ENCODE results near the gene DOCK2.

The DOCK2 gene

DNA sequence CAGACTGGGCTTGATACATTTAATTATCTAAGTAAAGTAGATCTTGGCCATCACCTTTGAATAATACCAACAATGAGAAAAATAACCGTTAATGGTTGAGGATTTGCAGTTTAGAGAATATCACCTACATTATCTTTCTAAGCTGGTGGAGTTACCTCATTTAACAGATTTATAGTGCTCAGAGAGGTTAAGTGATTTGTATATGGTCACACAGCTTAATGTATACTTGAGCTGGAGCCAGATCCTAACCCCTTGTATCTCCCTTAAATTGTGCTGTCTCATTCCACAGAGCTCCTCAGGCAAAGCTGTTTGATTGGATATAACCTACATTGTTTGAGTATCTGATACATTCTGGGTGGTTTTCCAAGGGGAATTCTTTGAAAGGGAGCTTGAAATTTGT is 285.4 kb downstream of the DOCK2 start:
- Histone ChIP-seq H3K9ac (no peak overlapping the region), H2AFZ (ENCODE audit: low read depth) (no peak overlapping the region), H4K20me1 (ENCODE audit: insufficient read depth) (no peaks in the 10 kb centered on the region), H3K4me2 (no peak overlapping the region), H3K27me3 (ENCODE audit: insufficient read depth, low read depth) (no peaks in the 10 kb centered on the region), H3K27ac (no peak overlapping the region), H3K4me3 (IDR thresholded peaks at IDR 0.05; ENCODE audit: insufficient read depth, low read depth, low read length) (no peak overlapping the region), H3K36me3 (ENCODE audit: insufficient read depth) (no peaks in the 10 kb centered on the region), H3K79me2 (ENCODE audit: insufficient read depth, low read depth) (no peaks in the 10 kb centered on the region), H3K4me1 (ENCODE audit: low read depth, poor library complexity, severe bottlenecking) (no peaks in the 10 kb centered on the region)
- TF ChIP-seq, protein P1, sequence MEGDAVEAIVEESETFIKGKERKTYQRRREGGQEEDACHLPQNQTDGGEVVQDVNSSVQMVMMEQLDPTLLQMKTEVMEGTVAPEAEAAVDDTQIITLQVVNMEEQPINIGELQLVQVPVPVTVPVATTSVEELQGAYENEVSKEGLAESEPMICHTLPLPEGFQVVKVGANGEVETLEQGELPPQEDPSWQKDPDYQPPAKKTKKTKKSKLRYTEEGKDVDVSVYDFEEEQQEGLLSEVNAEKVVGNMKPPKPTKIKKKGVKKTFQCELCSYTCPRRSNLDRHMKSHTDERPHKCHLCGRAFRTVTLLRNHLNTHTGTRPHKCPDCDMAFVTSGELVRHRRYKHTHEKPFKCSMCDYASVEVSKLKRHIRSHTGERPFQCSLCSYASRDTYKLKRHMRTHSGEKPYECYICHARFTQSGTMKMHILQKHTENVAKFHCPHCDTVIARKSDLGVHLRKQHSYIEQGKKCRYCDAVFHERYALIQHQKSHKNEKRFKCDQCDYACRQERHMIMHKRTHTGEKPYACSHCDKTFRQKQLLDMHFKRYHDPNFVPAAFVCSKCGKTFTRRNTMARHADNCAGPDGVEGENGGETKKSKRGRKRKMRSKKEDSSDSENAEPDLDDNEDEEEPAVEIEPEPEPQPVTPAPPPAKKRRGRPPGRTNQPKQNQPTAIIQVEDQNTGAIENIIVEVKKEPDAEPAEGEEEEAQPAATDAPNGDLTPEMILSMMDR (conservative IDR thresholded peaks at IDR 0.05; ENCODE audit: low read depth, low read length): no peak

DNA sequence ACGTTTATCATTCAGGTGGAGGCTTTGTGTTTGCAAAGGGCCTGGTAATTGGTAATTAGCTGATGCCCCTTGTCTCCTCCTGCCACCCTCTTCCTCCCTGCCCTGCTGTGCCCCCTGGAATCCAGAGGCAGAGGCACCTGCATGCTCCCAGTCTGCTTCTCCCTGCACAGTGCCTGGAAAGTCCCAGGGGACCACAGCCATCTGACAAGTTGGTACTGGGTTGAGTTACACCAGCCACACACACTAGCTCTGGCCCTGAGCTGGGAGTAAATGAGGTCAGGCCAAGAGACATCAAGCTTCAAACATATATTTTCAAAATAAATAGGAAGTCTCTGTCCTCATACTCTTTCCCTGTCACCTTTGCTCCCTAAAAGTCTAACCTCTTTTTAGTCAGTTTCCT is 286.9 kb downstream of the DOCK2 start:
- Histone ChIP-seq H2AFZ (ENCODE audit: low read depth) (no peak overlapping the region), H3K4me1 (ENCODE audit: low read depth, poor library complexity, severe bottlenecking) (no peaks in the 10 kb centered on the region), H3K4me3 (IDR thresholded peaks at IDR 0.05; ENCODE audit: insufficient read depth, low read depth, low read length) (no peak overlapping the region), H4K20me1 (ENCODE audit: insufficient read depth) (no peaks in the 10 kb centered on the region), H3K79me2 (ENCODE audit: insufficient read depth, low read depth) (no peaks in the 10 kb centered on the region), H3K27me3 (ENCODE audit: insufficient read depth, low read depth) (no peaks in the 10 kb centered on the region), H3K36me3 (ENCODE audit: insufficient read depth) (no peaks in the 10 kb centered on the region), H3K4me2 (no peak overlapping the region), H3K27ac (no peak overlapping the region), H3K9ac (no peak overlapping the region)
- TF ChIP-seq, protein P1 (conservative IDR thresholded peaks at IDR 0.05; ENCODE audit: low read depth, low read length): no peak

DNA sequence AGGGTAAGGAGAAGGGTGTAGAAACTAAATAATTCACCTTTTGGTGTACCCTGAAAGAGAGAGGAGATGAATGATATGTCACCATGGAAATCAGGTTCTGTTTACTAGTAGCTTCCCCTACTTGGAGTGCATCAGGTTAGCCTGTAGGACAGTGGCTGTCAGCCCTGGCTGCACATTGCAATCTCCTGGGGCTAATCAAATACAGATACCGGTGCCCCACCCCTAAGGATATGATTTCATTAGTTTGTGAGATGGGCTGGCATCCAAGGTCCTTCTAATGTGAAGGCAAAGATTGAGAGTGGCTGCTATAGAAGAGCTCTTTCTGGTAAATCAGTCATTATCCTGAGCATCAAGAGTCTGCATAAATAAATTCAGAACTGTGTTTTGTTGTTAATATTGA is 296.1 kb downstream of the DOCK2 start:
- Histone ChIP-seq H3K27me3 (ENCODE audit: insufficient read depth, low read depth) (no peaks in the 10 kb centered on the region), H3K27ac (no peak overlapping the region), H3K4me3 (IDR thresholded peaks at IDR 0.05; ENCODE audit: insufficient read depth, low read depth, low read length) (no peak overlapping the region), H3K4me2 (no peak overlapping the region), H2AFZ (ENCODE audit: low read depth) (no peak overlapping the region), H3K9ac (no peak overlapping the region), H3K79me2 (ENCODE audit: insufficient read depth, low read depth) (no peaks in the 10 kb centered on the region), H4K20me1 (ENCODE audit: insufficient read depth) (no peaks in the 10 kb centered on the region), H3K36me3 (ENCODE audit: insufficient read depth) (no peaks in the 10 kb centered on the region), H3K4me1 (ENCODE audit: low read depth, poor library complexity, severe bottlenecking) (no peaks in the 10 kb centered on the region)
- TF ChIP-seq, protein P1 (conservative IDR thresholded peaks at IDR 0.05; ENCODE audit: low read depth, low read length): no peak

DNA sequence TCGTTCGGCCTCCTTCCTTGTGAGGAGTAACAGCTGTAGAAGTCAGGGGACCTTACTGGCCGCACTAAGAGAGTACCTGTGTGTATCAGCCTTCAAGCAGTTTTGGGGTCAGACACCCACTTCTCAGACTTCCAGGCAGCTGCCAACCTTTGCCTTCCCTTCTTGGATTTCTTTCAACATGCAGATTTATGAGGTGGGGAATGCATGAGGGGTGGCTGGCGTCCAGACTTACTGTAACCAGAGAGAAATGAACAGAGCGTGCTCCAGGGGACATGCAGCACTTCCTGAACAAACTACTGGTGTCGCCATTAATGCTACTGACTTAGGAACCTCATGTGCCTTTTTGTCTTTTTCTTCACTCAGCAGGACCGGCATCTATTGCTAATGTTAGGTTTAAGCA is 296.5 kb downstream of the DOCK2 start:
- Histone ChIP-seq H3K27ac (no peak overlapping the region), H4K20me1 (ENCODE audit: insufficient read depth) (no peaks in the 10 kb centered on the region), H3K36me3 (ENCODE audit: insufficient read depth) (no peaks in the 10 kb centered on the region), H3K9ac (no peak overlapping the region), H2AFZ (ENCODE audit: low read depth) (no peak overlapping the region), H3K4me3 (IDR thresholded peaks at IDR 0.05; ENCODE audit: insufficient read depth, low read depth, low read length) (no peak overlapping the region), H3K4me2 (no peak overlapping the region), H3K79me2 (ENCODE audit: insufficient read depth, low read depth) (no peaks in the 10 kb centered on the region), H3K27me3 (ENCODE audit: insufficient read depth, low read depth) (no peaks in the 10 kb centered on the region), H3K4me1 (ENCODE audit: low read depth, poor library complexity, severe bottlenecking) (no peaks in the 10 kb centered on the region)
- TF ChIP-seq, protein P1 (conservative IDR thresholded peaks at IDR 0.05; ENCODE audit: low read depth, low read length): no peak

DNA sequence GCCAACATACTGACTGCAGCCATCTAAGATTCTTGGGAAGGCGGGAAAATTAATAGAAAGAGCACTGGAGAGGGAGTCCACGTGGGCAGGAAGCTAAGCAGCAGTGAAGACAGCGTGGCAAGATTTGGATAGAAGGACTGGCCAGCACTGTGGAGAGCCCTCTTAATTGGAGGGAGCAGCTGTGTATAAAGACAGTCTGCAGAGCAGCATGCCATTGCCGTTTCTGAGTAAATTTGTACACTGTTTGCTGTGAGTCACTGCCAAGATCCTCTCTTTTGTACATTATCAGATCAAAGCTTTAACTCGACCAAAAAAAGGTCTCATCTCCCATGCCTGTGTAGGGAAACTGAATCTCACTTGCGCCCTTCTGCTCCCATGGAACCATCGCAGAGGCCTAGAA is 297.9 kb downstream of the DOCK2 start:
- Histone ChIP-seq H3K27me3 (ENCODE audit: insufficient read depth, low read depth) (no peaks in the 10 kb centered on the region), H3K4me1 (ENCODE audit: low read depth, poor library complexity, severe bottlenecking) (no peaks in the 10 kb centered on the region), H3K36me3 (ENCODE audit: insufficient read depth) (no peaks in the 10 kb centered on the region), H3K79me2 (ENCODE audit: insufficient read depth, low read depth) (no peaks in the 10 kb centered on the region), H4K20me1 (ENCODE audit: insufficient read depth) (no peaks in the 10 kb centered on the region), H3K27ac (no peak overlapping the region), H3K4me3 (IDR thresholded peaks at IDR 0.05; ENCODE audit: insufficient read depth, low read depth, low read length) (no peak overlapping the region), H2AFZ (ENCODE audit: low read depth) (no peak overlapping the region), H3K9ac (no peak overlapping the region), H3K4me2 (no peak overlapping the region)
- TF ChIP-seq, protein P1 (conservative IDR thresholded peaks at IDR 0.05; ENCODE audit: low read depth, low read length): no peak

All from KMS-11 (cell line).